HG03460 (cell line): ENCODE results near the gene FAM83G.

Source experiments
- ATAC-seq: cut with Tn5 transposase; IDR thresholded peaks from one replicate; pipeline ENCODE4 v1.9.1; 2021; ENCODE audit not compliant: unreplicated experiment

The FAM83G gene

GRCh38 chr17:18970582-18971480 is 33.7 kb downstream of the FAM83G start:
- ATAC-seq = no peak

DNA sequence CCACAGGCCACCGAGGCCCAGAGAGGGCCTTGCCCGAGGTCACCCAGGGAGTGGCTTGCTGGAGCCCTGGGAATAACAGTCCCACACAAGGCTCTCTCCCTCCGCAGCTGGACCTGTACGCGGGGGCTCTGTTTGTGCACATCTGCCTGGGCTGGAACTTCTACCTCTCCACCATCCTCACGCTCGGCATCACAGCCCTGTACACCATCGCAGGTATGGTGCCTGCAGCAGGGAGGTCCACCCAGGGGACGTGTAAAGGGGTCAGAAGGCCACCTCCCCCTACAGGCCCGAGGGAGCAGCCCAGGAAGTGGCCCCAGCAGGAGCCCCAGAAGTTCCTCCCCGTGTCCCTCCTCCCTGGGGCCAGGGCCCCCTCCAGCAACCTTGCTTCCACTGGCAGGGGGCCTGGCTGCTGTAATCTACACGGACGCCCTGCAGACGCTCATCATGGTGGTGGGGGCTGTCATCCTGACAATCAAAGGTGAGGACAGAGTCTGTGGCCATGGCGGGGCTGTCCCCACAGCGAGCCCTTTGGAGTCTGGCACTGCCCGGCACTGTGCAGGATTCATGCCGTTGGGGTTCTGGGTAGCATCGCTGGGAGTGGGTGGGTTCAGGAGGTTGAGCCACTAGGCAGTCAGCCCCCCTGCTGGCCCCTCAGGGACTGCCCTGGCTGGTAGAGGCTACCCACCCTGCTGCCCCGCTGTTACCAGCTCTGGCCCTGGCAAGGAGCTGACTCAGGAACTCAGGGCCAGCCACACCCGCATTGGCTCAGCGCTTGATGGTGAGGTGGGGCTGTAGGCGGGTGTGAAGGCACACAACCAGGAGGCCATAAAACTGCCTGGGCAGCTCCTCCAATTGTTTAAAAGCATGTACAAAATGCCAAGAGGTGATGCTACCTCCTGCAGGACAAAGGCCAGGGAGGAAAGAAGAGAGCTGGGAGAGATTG is 35.3 kb downstream of the FAM83G start:
- no peak for ATAC-seq

DNA sequence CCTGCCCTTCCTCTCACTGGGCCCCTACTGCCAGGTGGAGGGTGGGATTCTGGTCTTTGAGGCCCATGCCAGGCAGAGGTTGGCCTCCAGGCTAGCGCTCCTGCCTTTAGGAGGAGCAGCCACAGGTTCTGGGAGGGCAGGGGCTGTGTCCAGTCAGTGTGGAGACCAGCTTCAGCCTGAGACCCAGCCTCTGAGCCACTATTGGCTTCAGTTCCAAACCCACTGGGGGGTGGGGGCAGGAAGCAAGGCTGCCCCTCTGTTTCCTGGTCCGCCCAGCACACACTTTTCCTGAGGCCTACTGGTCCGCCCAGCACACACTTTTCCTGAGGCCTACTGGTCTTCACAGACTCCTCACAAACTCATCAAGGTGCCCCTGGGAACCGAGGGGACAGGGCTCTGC is 36.2 kb downstream of the FAM83G start:
- no peak for ATAC-seq

GRCh38 chr17:18967916-18968315 is 36.6 kb downstream of the FAM83G start:
- ATAC-seq = no peak

DNA sequence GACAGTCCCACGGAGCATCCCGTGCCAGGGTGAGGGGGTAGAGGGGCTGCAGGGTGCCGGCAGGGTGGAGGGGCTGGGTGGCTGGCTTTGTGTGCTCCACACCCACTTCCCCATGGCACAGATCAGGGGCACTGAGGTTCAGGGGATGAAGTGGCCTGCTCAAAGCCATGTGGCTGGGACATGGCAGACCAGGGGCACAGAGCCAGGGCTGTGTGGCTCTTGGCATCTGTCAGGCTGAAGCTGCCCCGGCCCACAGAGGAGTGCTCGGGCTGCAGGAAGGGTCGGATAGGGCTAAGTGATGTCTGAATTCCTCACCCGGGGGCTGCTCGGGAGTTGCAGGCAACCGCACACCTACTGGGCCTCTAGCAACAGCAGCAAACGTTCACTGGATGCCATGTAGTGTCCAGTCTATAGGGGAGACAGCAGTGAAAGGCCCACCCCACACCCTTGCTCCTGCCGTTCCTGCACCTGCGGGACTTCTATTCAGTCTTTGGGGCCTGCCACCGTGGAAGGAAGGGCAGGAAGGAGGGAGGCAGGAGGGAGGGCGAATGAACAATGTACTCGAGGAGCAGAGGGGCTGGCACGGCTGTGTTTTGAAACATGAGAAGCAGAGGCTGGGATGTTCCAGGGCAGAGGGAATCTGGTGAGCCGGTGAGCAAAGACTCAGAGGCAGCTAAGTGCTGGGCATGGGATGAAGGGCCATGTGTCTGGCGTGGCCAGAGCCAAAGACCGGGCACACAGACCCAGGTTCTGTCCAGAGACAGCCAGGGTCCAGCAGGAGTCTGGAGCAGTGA is 37.5 kb downstream of the FAM83G start:
- ATAC-seq = no peak

DNA sequence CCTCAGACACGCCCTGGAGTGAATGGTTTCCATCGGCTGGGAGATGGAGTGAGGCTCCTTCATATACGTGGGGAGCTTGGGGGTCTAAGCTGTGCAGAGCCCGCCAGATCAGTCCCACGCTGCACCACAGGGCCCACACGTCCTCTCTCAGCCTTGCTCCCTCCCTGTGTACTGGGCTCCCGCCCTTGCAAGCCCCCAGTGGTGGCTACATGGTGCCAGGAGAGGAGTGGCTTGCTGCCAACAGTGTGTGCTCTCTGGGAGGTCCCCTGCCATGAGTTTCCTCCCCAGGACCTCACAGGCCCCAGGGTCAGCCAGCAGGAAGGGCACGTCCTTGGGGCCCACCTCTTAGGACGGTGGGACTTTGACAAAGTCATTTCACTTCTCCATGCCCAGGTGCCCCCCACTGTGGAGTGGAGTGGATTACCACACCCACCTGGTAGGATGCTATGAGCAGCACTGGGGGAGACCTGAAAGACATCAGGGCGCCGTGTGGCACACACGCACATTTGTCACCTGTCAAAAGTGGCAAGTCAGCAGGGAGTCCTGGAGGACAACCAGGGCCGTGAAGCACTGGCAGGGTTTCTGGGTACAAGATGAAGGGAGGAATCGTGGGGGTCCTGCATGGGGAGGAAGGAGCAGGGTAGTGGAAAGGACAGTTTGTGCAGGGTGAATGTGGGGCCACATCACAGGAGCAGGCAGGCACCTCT is 38.9 kb downstream of the FAM83G start:
- no peak for ATAC-seq

DNA sequence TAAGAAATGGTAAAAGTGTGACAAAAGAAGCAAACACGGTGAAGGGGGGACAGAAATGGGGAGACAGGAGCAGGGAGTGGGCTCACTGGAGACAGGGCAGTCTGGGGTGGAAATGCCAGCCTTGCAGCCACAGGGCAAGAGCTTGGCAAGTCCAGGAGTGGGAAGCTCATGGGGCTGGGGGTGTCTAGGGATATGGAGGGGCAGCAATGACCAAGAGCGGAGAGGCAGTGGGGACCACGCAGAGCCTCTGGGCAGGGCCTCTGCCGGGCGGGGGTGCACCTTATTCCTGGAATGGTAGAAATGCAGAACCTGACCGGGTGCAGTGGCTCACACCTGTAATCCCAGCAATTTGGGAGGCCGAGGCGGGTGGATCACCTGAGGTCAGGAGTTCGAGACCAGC is 40.0 kb downstream of the FAM83G start:
- no peak for ATAC-seq

DNA sequence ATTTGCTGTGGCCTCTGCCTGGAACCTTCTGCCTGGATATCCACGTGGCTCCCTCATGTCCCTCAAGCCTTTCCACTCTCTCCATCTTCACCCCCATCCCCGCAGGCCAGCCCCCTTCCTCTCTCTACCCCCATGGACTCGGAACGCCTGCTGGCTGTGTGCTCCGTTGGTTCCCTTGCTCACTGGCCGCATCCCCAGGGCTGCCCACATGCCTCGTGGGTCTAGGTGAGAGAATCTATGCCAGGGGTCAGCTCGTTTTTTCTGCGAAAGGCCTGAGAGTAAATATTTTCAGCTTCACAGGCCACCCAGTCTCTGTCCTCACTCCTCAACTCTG is 40.6 kb downstream of the FAM83G start:
- no peak for ATAC-seq

DNA sequence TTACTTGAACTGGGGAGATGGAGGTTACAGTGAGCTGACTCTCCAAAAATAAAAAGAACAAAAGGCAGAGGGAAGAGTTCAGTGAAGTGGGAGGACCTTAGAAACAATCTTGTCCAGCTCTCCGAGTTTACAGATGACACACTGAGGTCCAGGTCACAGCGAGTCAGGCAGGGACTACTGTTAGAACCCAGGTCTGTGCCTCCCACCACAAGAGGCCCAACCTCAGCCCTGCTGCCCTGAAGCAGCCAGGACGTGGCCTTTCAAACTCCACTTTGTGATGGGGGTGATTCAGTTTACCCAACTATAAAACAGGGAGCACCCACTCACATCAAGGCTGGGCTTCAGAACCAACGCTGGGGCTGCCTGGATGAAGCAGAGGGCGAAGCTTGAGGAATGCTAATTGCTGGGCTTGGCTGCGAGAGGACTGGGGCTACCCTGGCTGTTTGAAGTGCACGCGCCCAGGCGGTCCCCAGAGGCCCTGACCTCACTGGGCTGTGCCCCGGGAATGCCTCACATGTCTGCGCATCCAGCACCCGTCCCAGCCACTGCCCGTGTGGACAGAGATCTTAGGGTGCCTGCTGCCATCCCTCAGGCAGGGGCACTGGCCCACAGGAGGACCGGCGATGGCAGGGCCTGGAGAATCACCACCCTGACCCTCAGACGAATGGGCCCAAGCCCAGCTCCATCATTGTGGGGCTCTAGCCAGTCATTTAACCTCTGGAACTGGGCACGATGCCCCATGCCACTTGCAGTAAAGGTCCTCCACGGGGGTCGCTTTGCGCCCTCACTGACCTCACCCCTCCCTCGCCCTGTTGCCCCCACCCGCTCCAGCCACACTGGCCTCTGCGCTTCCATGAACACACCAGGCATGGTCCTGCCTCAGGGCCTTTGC is 41.2 kb downstream of the FAM83G start:
- no peak for ATAC-seq

DNA sequence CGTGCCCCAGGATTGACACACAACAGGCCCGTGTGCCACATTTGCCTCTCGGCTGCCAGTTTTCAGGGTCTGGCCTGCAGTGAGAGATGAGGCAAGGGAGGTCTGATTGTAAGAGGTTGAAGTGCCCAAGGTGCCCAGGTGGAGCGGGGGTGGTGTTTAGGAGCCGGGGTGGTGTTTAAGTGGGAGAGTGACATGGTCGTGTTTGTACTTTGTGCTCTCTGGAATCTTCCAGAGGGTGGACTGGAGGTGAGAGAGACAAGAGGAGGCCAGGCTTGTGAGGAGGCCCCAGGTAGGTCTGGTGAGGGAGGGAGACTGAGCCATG is 42.1 kb downstream of the FAM83G start:
- no peak for ATAC-seq

DNA sequence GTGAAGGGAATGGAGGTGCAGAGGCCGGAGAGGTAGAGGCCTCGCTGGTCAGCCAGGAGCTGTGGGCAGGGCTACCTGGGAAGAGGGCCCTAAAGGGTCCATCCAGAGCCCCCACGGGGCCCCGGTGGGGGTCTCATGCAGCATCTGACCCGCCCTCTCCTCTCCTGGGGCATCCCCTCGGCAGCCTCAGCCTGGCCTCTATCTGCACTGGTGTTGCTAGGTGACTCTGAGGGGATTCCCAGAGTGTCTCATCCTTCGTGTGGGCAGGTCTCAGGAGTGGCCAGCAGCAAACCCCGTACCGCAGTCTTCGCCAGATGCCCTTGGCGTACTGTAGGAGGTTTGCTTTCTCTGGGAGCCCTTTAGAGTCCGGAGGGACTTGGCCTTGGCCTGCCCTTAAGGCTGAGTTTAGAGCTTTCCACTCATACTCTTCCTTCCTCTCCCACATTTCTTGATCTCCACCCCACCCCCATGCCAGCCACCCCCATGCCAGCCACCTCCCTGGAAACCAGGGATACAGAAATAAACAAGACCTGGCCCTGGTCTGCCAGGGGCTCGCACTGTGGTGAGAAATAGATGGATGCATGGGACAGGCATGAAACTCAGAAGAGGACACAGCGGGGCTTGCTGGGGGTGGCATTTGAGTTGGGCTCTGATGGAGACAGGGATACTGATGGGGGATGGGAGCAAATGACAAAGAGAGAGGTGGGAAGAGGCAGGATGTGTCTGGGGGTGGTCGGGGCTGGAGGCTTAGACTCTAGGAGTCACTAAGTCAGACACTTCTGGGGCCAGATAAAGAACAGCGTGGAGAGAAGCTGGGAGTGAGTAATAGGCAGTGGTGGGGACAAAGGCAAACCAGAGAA is 42.7 kb downstream of the FAM83G start:
- ATAC-seq = no peak

GRCh38 chr17:18960803-18961511 is 43.6 kb downstream of the FAM83G start:
- ATAC-seq = peak; percentile 68

DNA sequence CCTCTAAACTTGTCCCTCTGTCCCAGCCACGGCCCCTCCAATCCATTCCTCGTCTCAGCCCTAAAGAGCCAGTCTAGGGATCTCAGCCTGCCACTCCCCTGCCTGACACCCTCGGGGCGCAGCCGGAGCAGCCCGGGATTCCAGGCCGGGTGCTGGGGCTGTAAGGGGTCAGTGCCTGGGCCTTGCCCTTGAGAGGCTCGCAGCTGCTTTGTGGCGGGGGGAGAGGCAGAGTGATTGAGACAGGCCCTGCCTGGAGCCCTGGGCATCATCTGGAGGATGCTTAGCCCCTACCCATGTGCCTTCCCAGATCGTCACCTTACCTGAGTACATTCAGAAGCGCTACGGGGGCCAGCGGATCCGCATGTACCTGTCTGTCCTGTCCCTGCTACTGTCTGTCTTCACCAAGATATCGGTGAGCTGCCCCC is 44.3 kb downstream of the FAM83G start:
- no peak for ATAC-seq

DNA sequence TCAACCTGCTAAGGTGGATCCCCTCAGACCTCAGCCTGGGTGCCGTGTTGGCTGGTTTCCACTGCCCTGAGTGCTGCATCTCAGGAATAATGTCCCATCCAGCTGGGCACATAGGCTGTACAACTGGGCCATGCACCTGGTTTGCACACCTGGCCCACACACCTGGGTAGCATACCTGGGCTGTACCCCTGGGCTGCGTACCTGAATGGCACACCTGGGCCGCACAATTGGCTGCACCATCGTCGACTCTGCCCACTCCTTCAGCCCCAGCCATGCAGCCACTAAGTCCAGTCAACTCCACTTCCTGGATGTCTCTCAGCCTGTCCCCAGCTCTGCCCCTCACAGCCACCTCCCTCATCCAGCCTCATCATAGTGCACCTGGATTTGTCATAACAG is 44.7 kb downstream of the FAM83G start:
- ATAC-seq = no peak

GRCh38 chr17:18959071-18959844 is 45.3 kb downstream of the FAM83G start:
- ATAC-seq = no peak

GRCh38 chr17:18958611-18959010 is 46.0 kb downstream of the FAM83G start:
- ATAC-seq = no peak

DNA sequence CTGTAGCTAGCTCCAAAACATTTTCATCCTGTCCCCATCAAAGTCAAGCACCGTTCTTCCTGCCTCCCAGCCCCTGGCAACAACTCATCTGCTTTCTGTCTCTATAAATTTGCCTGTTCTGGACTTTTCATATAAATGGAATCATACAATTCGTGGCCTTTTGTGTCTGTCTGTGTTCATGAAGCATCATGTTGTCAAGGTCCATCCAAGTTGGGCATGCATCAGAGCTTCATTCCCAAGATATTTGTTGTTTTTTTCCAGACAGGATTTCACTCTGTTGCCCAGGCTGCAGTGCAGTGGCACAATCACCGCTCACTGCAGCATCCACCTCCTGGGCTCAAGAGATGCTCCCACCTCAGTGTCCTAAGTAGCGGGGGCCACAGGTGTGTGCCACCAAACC is 46.7 kb downstream of the FAM83G start:
- ATAC-seq = no peak
